GM12878 (cell line): ENCODE data around the gene SYNPO. TPM values are rescaled to one million over a fixed set of nuclear protein-coding genes. Genes with fewer than 3 reads are reported as not detected.

Experiments used
- ATAC-seq: fragments of 200-7000 bp; cut with Tn5 transposase; 3 replicates; pipeline ENCODE4 v1.9.1; 2020; ENCODE audit warnings: mild to moderate bottlenecking, moderate library complexity
- BruUV-seq: library from RNA; stranded (reverse); fragments of 400-500 nt; replicated peaks from 2 replicates; lab custom pipeline; 2021; lab: Mats Ljungman, UMichigan
- CTCF ChIA-PET: fragments of 300-600 bp; sonication (Branson Sonifier 250); formaldehyde crosslinking; extraction: SDS; loops from one replicate; lab custom pipeline; 2021; ENCODE audit warnings: inconsistent platforms; lab: Yijun Ruan, JAX
- POLR2A ChIA-PET: fragments of 350-600 bp; formaldehyde crosslinking; extraction: SDS; loops from one replicate; lab custom pipeline; 2021; ENCODE audit warnings: inconsistent platforms; lab: Charles Lee
- RAD21 ChIA-PET: fragments of 300-600 bp; sonication (Branson Sonifier 250); formaldehyde crosslinking; loops from one replicate; lab custom pipeline; 2023; ENCODE audit warnings: antibody characterized with exemption; ENCODE audit not compliant: unreplicated experiment; lab: Charles Lee
- SMC1A ChIA-PET: fragments of 300-600 bp; sonication (Branson Sonifier 250); formaldehyde crosslinking; loops from one replicate; lab custom pipeline; 2023; ENCODE audit not compliant: unreplicated experiment, uncharacterized antibody; lab: Charles Lee
- DNase-seq: peaks from one replicate; pipeline ENCODE4 v3.0.0-alpha.2; 2011; ENCODE audit warnings: low read depth, low spot score
- FAIRE-seq: peaks from 3 replicates; lab custom pipeline; 2011; peaks lifted over from hg19 to GRCh38; lab: Jason Lieb, UNC
- H2AFZ ChIP-seq: 2 replicates; pipeline ENCODE4 v1.6.0; 2011; ENCODE audit warnings: low read depth, low read length, control low read depth; ENCODE audit not compliant: control insufficient read depth
- H3K27ac ChIP-seq: 2 replicates; pipeline ENCODE4 v1.5.1; 2011; ENCODE audit warnings: control low read depth; ENCODE audit not compliant: control insufficient read depth, insufficient read depth
- H3K27me3 ChIP-seq, 2 experiments: replicated peaks in 1 of 2; 2 replicates each; pipeline versions ENCODE4 v1.6.0 to v1.6.1; 2011; ENCODE audit warnings: low read length in 1 of 2; ENCODE audit not compliant: control insufficient read depth in 2 of 2, insufficient read depth in 2 of 2
- H3K36me3 ChIP-seq, 2 experiments: 2 replicates each; pipeline ENCODE4 v1.5.1; 2011; ENCODE audit warnings: low read length in 1 of 2; ENCODE audit not compliant: control insufficient read depth in 2 of 2, insufficient read depth in 2 of 2
- H3K4me1 ChIP-seq: 2 replicates; pipeline ENCODE4 v1.6.1; 2011; ENCODE audit warnings: mild to moderate bottlenecking, low read length, moderate library complexity, mixed read lengths; ENCODE audit not compliant: control insufficient read depth, insufficient read depth
- H3K4me2 ChIP-seq: 2 replicates; pipeline ENCODE4 v1.6.0; 2011; ENCODE audit warnings: control low read depth; ENCODE audit not compliant: control insufficient read depth, insufficient read depth
- H3K4me3 ChIP-seq: fragments of 200-600 bp; sonication (generic); 2 replicates; pipeline ENCODE4 v1.5.1; 2016
- H3K79me2 ChIP-seq: 2 replicates; pipeline ENCODE4 v1.6.0; 2011; ENCODE audit warnings: low read length; ENCODE audit not compliant: control insufficient read depth, insufficient read depth
- H3K9ac ChIP-seq: 2 replicates; pipeline ENCODE4 v1.8.0; 2011; ENCODE audit warnings: low read length, control low read depth, mixed read lengths; ENCODE audit not compliant: control insufficient read depth, insufficient read depth
- H3K9me3 ChIP-seq: replicated peaks from 3 replicates; pipeline ENCODE4 v1.5.1; 2011; ENCODE audit warnings: mild to moderate bottlenecking, low read length; ENCODE audit not compliant: control insufficient read depth, insufficient read depth
- H4K20me1 ChIP-seq: 2 replicates; pipeline ENCODE4 v1.6.0; 2011; ENCODE audit not compliant: control insufficient read depth, insufficient read depth
- ATF7 ChIP-seq: fragments of 450-650 bp; IDR thresholded peaks from 2 replicates; pipeline ENCODE4 v1.6.1; 2016; ENCODE audit warnings: low read depth, mild to moderate bottlenecking
- BCL3 ChIP-seq: IDR thresholded peaks from 2 replicates; pipeline ENCODE4 v1.6.1; 2011; ENCODE audit warnings: borderline replicate concordance, low read depth, mild to moderate bottlenecking, moderate library complexity, low read length; ENCODE audit not compliant: insufficient read depth, poor library complexity, severe bottlenecking
- BHLHE40 ChIP-seq, 2 experiments: fragments of 450-650 bp in 1 of 2; IDR thresholded peaks; 2 replicates each; pipeline ENCODE4 v1.6.1; 2011 to 2017; ENCODE audit warnings: low read depth in 2 of 2, borderline replicate concordance in 1 of 2, improper control_type of control experiment in 1 of 2, low read length in 1 of 2, mild to moderate bottlenecking in 1 of 2
- CBX5 ChIP-seq: sonication (generic); IDR thresholded peaks from 2 replicates; pipeline ENCODE4 v1.6.1; 2016; ENCODE audit warnings: low read depth, moderate library complexity, mild to moderate bottlenecking, inconsistent platforms
- FOS ChIP-seq: IDR thresholded peaks from 3 replicates; pipeline ENCODE4 v1.6.1; 2011; ENCODE audit warnings: borderline replicate concordance; ENCODE audit not compliant: insufficient read length; ENCODE audit errors: extremely low read depth
- HCFC1 ChIP-seq: fragments of 150-350 bp; IDR thresholded peaks from 2 replicates; pipeline ENCODE4 v1.6.1; 2014; ENCODE audit warnings: low read length
- HDGF ChIP-seq: fragments of 450-650 bp; IDR thresholded peaks from 2 replicates; pipeline ENCODE4 v1.6.1; 2016; ENCODE audit warnings: antibody characterized with exemption
- IKZF2 ChIP-seq, 2 experiments: fragments of 450-650 bp; IDR thresholded peaks; 2 replicates each; pipeline ENCODE4 v1.6.1; 2017; ENCODE audit warnings: mild to moderate bottlenecking in 2 of 2, moderate library complexity in 2 of 2
- JUNB ChIP-seq: IDR thresholded peaks from 2 replicates; pipeline ENCODE4 v1.6.1; 2016; ENCODE audit warnings: antibody characterized with exemption, mild to moderate bottlenecking
- KLF5 ChIP-seq: fragments of 450-650 bp; IDR thresholded peaks from 2 replicates; pipeline ENCODE4 v1.6.1; 2014; ENCODE audit warnings: mild to moderate bottlenecking; ENCODE audit not compliant: partially characterized antibody
- NFYB ChIP-seq: IDR thresholded peaks from 2 replicates; pipeline ENCODE4 v1.6.1; 2011; ENCODE audit warnings: low read depth, mild to moderate bottlenecking, low read length, improper control_type of control experiment, moderate library complexity; ENCODE audit not compliant: insufficient read depth
- SMAD1 ChIP-seq: fragments of 450-650 bp; IDR thresholded peaks from 2 replicates; pipeline ENCODE4 v1.6.1; 2018; ENCODE audit warnings: mild to moderate bottlenecking, low read depth; ENCODE audit not compliant: partially characterized antibody
- SP1 ChIP-seq: IDR thresholded peaks from one replicate; pipeline ENCODE4 v1.6.1; 2011; ENCODE audit warnings: low read depth, low read length
- SUPT20H ChIP-seq: IDR thresholded peaks from 2 replicates; pipeline ENCODE4 v1.6.1; 2011; ENCODE audit warnings: low read depth, mild to moderate bottlenecking, low read length, moderate library complexity, borderline replicate concordance; ENCODE audit not compliant: control insufficient read depth
- USF2 ChIP-seq: IDR thresholded peaks from 2 replicates; pipeline ENCODE4 v1.6.1; 2011; ENCODE audit warnings: low read depth, low read length, improper control_type of control experiment, borderline replicate concordance
- ZNF217 ChIP-seq: fragments of 450-650 bp; IDR thresholded peaks from 2 replicates; pipeline ENCODE4 v1.6.1; 2017; ENCODE audit warnings: antibody characterized with exemption, mild to moderate bottlenecking
- ZSCAN29 ChIP-seq: fragments of 450-650 bp; IDR thresholded peaks from 2 replicates; pipeline ENCODE4 v1.6.1; 2017; ENCODE audit warnings: mild to moderate bottlenecking, moderate library complexity
- WGBS: methylation state at CpG from one replicate; pipeline ENCODE4 v1.1.6; 2016; ENCODE audit warnings: low lambda C conversion rate; ENCODE audit not compliant: insufficient replicate concordance, insufficient coverage; ENCODE audit errors: missing lambda C conversion rate; 5-methylcytosine and 5-hydroxymethylcytosine counted together
- in situ Hi-C: fragments of 300-500 bp; cut with MboI; formaldehyde crosslinking; loops from 9 replicates; pipeline ENCODE4 v1.14.3; 2018; ENCODE audit warnings: mixed read lengths
- intact Hi-C: fragments of 100-400 bp; cut with micrococcal nuclease; formaldehyde crosslinking; loops from one replicate; pipeline ENCODE4 v1.14.2; 2022; ENCODE audit not compliant: unreplicated experiment
- polyA plus RNA-seq, 11 experiments: library from polyadenylated mRNA; depleted of rRNA in 4 of 11; unstranded in 6 of 11; stranded (reverse) in 5 of 11; fragments of >200 nt; fragmentation: Nextera tagmentation in 4 of 11; fragmentation: Illumina TruSeq in 1 of 11; extraction: Ambion mirVana in 4 of 11; extraction: Trizol in 1 of 11; gene quantifications; 1 replicate in 1 of 11; 2 replicates in 10 of 11; pipeline versions ENCODE4 v1.2.1 to v1.2.3, GENCODE V29; 2011 to 2016; ENCODE audit warnings: inconsistent platforms in 2 of 11, missing spikeins in 2 of 11, low read depth in 1 of 11
- total RNA-seq, 4 experiments: library from RNA; depleted of rRNA in 3 of 4; stranded (reverse); fragments of >200 nt in 3 of 4; fragmentation: Illumina TruSeq in 1 of 4; extraction: Trizol in 1 of 4; gene quantifications; 2 replicates each; pipeline versions ENCODE4 v1.2.1 to v1.2.3, GENCODE V29; 2013 to 2021

Gene SYNPO
- total and polyA plus RNA-seq, 10 of the 15 experiments (the other 5 are each of a cell fraction or from before 2014, with no cell fraction given) = 0.77 to 21.0 (median 3.9) TPM

GRCh38 chr5:150609843-150610584 lies 30.4 kb upstream of the SYNPO start (continued):
- TF ChIP-seq SMAD1 (no peak), HDGF (no peak), ZSCAN29 (no peak), FOS (no peak), CBX5 (no peak), BCL3 (no peak)

GRCh38 chr5:150611026-150611425 lies 29.4 kb upstream of the SYNPO start:
- BruUV-seq = no TSS peak
- no peaks in the 10 kb centered on the region for H3K36me3 ChIP-seq
- ChIA-PET CTCF (interaction anchor here (0.9 to 2.4 kb wide), 4 partner anchors 12 to 161 kb away, joined by 3 to 5 read pairs (median 4); no protein-coding TSS in a partner anchor), RAD21 (interaction anchor here (1.9 kb wide), 1 partner anchor 11 kb away, joined by 15 read pairs; no protein-coding TSS in a partner anchor), SMC1A (interaction anchor here (0.6 to 1.1 kb wide), 2 partner anchors 15 to 49 kb away, joined by 3 read pairs; no protein-coding TSS in a partner anchor), POLR2A (interaction anchor here (1.0 kb wide), 1 partner anchor 15 kb away, joined by 3 read pairs; no protein-coding TSS in a partner anchor)
- intact Hi-C loops (no loop called here), in situ Hi-C loops (no loop called here)
- H3K27me3 ChIP-seq = no peaks in the 10 kb centered on the region; a peak in 1 of 4 replicates
- H3K4me2 ChIP-seq = no peak overlapping the region
- no peaks in the 10 kb centered on the region for H3K4me1 ChIP-seq
- no peak overlapping the region for H2AFZ ChIP-seq
- 40% methylated on average over 6 of the region's 6 CpGs for WGBS
- H3K9me3 ChIP-seq = no peaks in the 10 kb centered on the region
- no peak overlapping the region for H3K9ac ChIP-seq
- DNase-seq (no peak), ATAC-seq (no peak), FAIRE-seq (no peak)
- no peak overlapping the region for H3K27ac ChIP-seq
- no peak overlapping the region for H3K4me3 ChIP-seq
- no peaks in the 10 kb centered on the region for H4K20me1 ChIP-seq
- H3K79me2 ChIP-seq = no peaks in the 10 kb centered on the region
- TF ChIP-seq IKZF2 (IDR thresholded peaks at IDR 0.05) (no peak), SP1 (no peak), NFYB (no peak), JUNB (no peak), ATF7 (no peak), HCFC1 (no peak), ZNF217 (no peak), KLF5 (no peak), USF2 (no peak), SMAD1 (no peak), BHLHE40 (IDR thresholded peaks at IDR 0.05; ENCODE audit: borderline replicate concordance in 1 of 2, low read depth in 2 of 2, low read length in 1 of 2) (no peak), SUPT20H (no peak)
